ENCODE measurements around the gene OR8G5.

The OR8G5 gene

DNA sequence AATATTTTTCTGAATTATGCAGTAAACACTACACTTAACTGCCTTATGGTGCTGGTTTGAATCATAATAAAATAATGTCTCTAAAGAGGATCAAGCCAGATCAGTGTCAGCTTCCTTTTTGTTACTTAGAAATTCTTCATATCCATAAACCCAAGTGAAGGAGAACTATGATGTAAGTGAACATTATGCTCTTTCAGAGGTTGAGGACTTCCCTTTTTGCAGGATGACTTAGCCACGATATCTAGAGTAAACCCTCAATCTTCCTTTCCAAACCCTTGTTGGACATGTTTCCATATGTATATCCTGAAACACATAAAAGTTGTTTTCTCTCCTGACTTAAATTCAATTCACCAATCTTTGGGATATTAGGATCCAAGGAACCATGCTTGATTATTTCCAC is 38.5 kb downstream of the OR8G5 start:
- Histone ChIP-seq H3K4me3 (ENCODE audit: low read depth, low read length) (no peak overlapping the region), H3K79me2 (ENCODE audit: control insufficient read depth, insufficient read depth, low read length, unreplicated experiment) (no peaks in the 10 kb centered on the region), H3K27ac (ENCODE audit: low read depth, low read length) (no peak overlapping the region), H3K4me1 (ENCODE audit: control insufficient read depth, insufficient read depth, low read length, unreplicated experiment) (peaks cover 5% of the 10 kb centered on the region), H3K36me3 (ENCODE audit: insufficient read depth, low read length) (no peaks in the 10 kb centered on the region), H2AFZ (ENCODE audit: low read length, unreplicated experiment) (no peak overlapping the region), H3K27me3 (ENCODE audit: insufficient read depth, low read length) (no peaks in the 10 kb centered on the region)

DNA sequence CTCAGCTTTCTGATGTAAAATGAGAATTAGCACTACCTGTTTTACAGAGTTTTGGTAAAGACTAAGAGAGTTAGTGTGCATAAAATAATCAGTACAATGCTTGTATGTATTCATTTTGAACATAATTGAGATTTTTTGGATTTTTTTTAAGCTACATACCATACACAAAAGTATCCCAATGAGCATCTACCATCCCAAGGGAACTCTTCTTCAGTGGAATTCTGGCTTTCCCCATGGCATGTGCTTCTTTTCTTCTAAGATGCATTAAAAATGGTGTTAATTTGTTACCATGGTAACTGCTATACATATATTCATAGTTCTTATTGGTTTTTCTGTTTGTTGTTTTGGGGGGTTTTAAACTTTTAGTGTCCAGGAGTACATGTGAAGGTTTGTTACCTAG is 39.8 kb downstream of the OR8G5 start:
- Histone ChIP-seq H3K4me3 (ENCODE audit: low read depth, low read length) (no peak overlapping the region), H2AFZ (ENCODE audit: low read length, unreplicated experiment) (no peak overlapping the region), H3K36me3 (ENCODE audit: insufficient read depth, low read length) (no peaks in the 10 kb centered on the region), H3K27me3 (ENCODE audit: insufficient read depth, low read length) (no peaks in the 10 kb centered on the region), H3K27ac (ENCODE audit: low read depth, low read length) (no peak overlapping the region), H3K79me2 (ENCODE audit: control insufficient read depth, insufficient read depth, low read length, unreplicated experiment) (no peaks in the 10 kb centered on the region), H3K4me1 (ENCODE audit: control insufficient read depth, insufficient read depth, low read length, unreplicated experiment) (peaks cover 5% of the 10 kb centered on the region)

DNA sequence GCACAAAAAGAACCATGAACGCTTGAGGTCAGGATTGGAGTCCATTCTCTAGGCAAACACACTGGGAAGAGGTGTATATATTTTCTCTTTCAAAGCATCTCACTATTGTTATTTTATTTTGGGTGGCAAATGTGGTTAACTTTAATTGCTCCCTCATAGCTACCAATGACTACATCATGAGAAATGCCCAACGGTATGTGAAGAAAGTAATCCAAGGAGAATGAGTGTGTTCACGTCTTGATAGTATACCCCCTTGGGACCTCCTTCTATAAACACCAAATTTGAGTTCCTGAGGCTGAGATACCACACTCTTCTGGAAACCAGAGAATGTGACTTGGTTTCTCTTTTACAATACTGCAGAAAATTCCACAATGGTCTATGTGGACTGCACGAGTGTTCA is 41.7 kb downstream of the OR8G5 start:
- Histone ChIP-seq H3K4me1 (ENCODE audit: control insufficient read depth, insufficient read depth, low read length, unreplicated experiment) (peaks cover 19% of the 10 kb centered on the region), H3K27ac (ENCODE audit: low read depth, low read length) (peak overlapping the region; percentile 35), H3K79me2 (ENCODE audit: control insufficient read depth, insufficient read depth, low read length, unreplicated experiment) (no peaks in the 10 kb centered on the region), H2AFZ (ENCODE audit: low read length, unreplicated experiment) (no peak overlapping the region), H3K27me3 (ENCODE audit: insufficient read depth, low read length) (no peaks in the 10 kb centered on the region), H3K4me3 (ENCODE audit: low read depth, low read length) (peak overlapping the region; percentile 45; the same call in 1 of the 2 replicates), H3K36me3 (ENCODE audit: insufficient read depth, low read length) (no peaks in the 10 kb centered on the region)

DNA sequence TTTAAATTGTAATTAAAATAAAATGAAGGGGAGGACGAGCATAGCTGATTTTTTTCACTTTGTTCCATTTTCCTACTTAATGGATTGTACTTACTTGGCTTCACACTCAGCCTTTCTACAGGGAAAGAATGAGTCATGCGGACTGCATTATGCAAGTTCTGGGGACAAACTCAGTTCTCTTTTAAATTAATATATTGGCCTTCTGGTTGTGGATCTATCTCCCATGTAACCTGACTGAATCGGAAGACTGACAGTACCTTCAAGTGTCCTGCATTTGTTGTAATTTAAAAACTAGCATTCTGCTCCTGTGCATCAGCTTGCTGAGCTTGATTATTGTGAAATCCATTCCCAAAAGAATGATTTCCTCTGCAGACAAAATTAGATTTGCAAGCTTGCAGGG is 45.4 kb downstream of the OR8G5 start:
- H3K27me3 ChIP-seq (ENCODE audit: insufficient read depth, low read length) = no peaks in the 10 kb centered on the region
- no peaks in the 10 kb centered on the region for H3K79me2 ChIP-seq (ENCODE audit: control insufficient read depth, insufficient read depth, low read length, unreplicated experiment)
- H3K27ac ChIP-seq (ENCODE audit: low read depth, low read length) = peak overlapping the region; percentile 52
- H3K4me1 ChIP-seq (ENCODE audit: control insufficient read depth, insufficient read depth, low read length, unreplicated experiment) = peaks cover 22% of the 10 kb centered on the region
- no peaks in the 10 kb centered on the region for H3K36me3 ChIP-seq (ENCODE audit: insufficient read depth, low read length)
- H2AFZ ChIP-seq (ENCODE audit: low read length, unreplicated experiment) = no peak overlapping the region
- H3K4me3 ChIP-seq (ENCODE audit: low read depth, low read length) = no peak overlapping the region

DNA sequence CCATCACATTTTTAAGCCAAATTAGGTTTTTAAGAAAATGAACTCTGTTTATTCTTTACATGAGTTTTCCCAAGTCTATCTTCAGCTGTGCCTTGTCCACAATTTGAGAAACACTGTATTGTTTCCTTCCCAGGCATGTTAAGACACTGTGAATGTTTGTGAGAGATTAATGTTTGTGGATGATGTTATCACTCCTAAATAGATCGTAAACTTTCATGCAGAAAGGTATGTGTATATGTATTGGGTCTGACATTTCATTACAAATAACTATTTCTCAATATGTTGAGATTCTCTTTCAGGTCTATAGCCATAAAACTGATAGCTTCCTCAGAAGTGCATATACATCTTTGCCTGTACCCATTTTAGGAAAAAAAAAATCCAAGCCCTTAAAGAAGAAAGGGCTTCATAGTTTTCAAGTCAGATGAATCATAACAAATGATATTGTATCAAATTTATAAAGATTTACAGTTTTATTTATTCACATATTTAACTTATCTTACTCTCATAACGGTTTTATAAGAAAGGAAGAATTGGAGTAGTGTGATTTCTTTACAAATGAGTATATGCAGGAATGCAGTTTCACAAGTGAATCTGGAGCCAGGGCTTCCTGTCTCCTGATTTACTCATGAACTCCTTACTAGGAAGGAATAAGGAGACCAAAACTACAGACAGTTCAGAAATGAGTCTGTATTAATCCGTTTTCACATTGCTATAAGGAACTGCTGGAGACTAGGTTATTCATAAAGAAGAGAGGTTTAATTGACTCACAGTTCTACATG is 46.4 kb downstream of the OR8G5 start:
- peak overlapping the region; percentile 52 for H3K27ac ChIP-seq (ENCODE audit: low read depth, low read length)
- no peaks in the 10 kb centered on the region for H3K79me2 ChIP-seq (ENCODE audit: control insufficient read depth, insufficient read depth, low read length, unreplicated experiment)
- H3K36me3 ChIP-seq (ENCODE audit: insufficient read depth, low read length) = no peaks in the 10 kb centered on the region
- no peak overlapping the region for H3K4me3 ChIP-seq (ENCODE audit: low read depth, low read length)
- peak overlapping the region; percentile 38 for H2AFZ ChIP-seq (ENCODE audit: low read length, unreplicated experiment)
- no peaks in the 10 kb centered on the region for H3K27me3 ChIP-seq (ENCODE audit: insufficient read depth, low read length)
- H3K4me1 ChIP-seq (ENCODE audit: control insufficient read depth, insufficient read depth, low read length, unreplicated experiment) = peaks cover 22% of the 10 kb centered on the region

DNA sequence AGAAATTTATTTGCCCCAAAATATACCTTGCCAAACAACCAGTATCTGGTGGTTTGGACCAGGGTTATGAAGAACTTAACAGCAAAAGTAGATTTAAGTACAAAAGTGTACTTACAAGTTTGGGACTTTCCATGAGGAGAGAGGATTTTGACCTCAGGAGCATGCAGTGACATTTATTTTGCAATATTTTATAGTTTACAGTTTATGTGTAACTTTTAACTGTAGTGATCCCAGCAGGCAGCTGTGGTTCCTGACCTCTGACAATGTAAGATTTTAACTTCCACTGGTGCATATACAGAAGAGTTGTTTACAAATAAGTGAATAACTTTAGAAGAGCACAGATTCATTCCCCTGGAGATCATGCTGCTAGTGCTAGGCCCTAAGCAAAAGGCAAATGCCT is 50.9 kb downstream of the OR8G5 start:
- H2AFZ ChIP-seq (ENCODE audit: low read length, unreplicated experiment) = no peak overlapping the region
- H3K79me2 ChIP-seq (ENCODE audit: control insufficient read depth, insufficient read depth, low read length, unreplicated experiment) = no peaks in the 10 kb centered on the region
- no peaks in the 10 kb centered on the region for H3K27me3 ChIP-seq (ENCODE audit: insufficient read depth, low read length)
- H3K27ac ChIP-seq (ENCODE audit: low read depth, low read length) = no peak overlapping the region
- no peak overlapping the region for H3K4me3 ChIP-seq (ENCODE audit: low read depth, low read length)
- H3K4me1 ChIP-seq (ENCODE audit: control insufficient read depth, insufficient read depth, low read length, unreplicated experiment) = peaks cover 20% of the 10 kb centered on the region
- H3K36me3 ChIP-seq (ENCODE audit: insufficient read depth, low read length) = no peaks in the 10 kb centered on the region

DNA sequence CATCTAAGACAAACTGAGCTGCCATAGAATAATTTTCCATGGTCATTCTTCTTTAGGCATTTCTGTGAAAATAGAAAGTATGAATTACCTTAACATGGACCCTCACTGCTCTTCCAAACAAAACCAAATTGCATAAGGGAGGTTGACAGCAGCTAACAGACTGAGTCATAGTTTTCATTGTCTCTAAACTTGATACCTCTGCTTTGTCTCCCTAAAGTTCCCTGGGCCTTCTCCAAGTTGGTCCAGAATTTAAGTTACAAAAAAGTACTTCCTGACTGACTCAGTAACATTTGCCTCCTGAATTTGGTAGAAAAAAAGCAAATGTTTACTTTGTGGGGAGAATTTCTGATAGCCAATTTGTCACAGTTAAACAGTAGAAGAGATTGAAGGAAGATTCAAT is 54.5 kb downstream of the OR8G5 start:
- Histone ChIP-seq H3K4me1 (ENCODE audit: control insufficient read depth, insufficient read depth, low read length, unreplicated experiment) (peaks cover 12% of the 10 kb centered on the region), H2AFZ (ENCODE audit: low read length, unreplicated experiment) (peak overlapping the region; percentile 3), H3K4me3 (ENCODE audit: low read depth, low read length) (no peak overlapping the region), H3K79me2 (ENCODE audit: control insufficient read depth, insufficient read depth, low read length, unreplicated experiment) (no peaks in the 10 kb centered on the region), H3K27ac (ENCODE audit: low read depth, low read length) (peak overlapping the region; percentile 11; the same call in 1 of the 2 replicates), H3K36me3 (ENCODE audit: insufficient read depth, low read length) (no peaks in the 10 kb centered on the region), H3K27me3 (ENCODE audit: insufficient read depth, low read length) (no peaks in the 10 kb centered on the region)

DNA sequence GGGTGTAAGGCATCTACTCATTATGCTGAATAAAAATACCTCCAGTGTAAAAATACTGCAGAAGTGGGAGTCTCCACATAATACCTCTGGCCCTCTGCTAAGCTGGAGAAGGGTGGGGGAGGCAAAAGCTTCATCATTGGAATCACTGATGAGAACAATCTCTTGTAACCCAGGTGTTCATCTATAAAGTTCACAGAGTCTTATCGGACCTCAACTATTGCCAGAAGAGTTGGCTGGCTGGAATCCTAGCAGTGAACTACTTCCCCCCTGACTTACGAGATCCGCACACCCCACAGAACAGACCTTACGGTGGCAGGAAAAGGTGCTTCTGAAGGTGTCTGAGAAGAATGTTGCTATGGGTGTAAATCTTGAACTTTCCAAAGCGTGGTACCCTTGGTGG is 55.1 kb downstream of the OR8G5 start:
- Histone ChIP-seq H3K4me1 (ENCODE audit: control insufficient read depth, insufficient read depth, low read length, unreplicated experiment) (peaks cover 12% of the 10 kb centered on the region), H3K79me2 (ENCODE audit: control insufficient read depth, insufficient read depth, low read length, unreplicated experiment) (no peaks in the 10 kb centered on the region), H3K4me3 (ENCODE audit: low read depth, low read length) (no peak overlapping the region), H3K36me3 (ENCODE audit: insufficient read depth, low read length) (no peaks in the 10 kb centered on the region), H2AFZ (ENCODE audit: low read length, unreplicated experiment) (no peak overlapping the region), H3K27ac (ENCODE audit: low read depth, low read length) (peak overlapping the region; percentile 11; the same call in 1 of the 2 replicates), H3K27me3 (ENCODE audit: insufficient read depth, low read length) (no peaks in the 10 kb centered on the region)

DNA sequence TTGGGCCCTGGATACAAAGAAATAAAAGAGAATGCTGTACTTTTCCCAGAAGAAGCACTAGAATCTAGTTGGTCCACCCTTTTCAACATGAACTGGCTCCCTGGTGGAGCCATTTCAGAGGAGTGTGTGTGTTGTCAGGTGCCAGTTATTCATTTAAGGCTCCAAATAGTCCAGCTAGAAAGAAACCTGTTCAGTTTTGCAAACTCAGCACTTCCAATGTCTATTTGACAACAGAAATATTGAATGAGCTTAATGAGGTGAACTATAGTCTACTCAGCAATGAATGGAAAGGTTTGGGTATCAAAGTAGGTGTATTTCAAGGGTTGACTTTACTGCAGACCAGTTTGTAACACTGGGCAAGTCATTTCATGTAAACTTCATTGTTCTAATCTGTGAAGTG is 55.5 kb downstream of the OR8G5 start:
- H3K36me3 ChIP-seq (ENCODE audit: insufficient read depth, low read length) = no peaks in the 10 kb centered on the region
- H3K4me3 ChIP-seq (ENCODE audit: low read depth, low read length) = no peak overlapping the region
- no peak overlapping the region for H3K27ac ChIP-seq (ENCODE audit: low read depth, low read length)
- peaks cover 12% of the 10 kb centered on the region for H3K4me1 ChIP-seq (ENCODE audit: control insufficient read depth, insufficient read depth, low read length, unreplicated experiment)
- no peak overlapping the region for H2AFZ ChIP-seq (ENCODE audit: low read length, unreplicated experiment)
- H3K27me3 ChIP-seq (ENCODE audit: insufficient read depth, low read length) = no peaks in the 10 kb centered on the region
- no peaks in the 10 kb centered on the region for H3K79me2 ChIP-seq (ENCODE audit: control insufficient read depth, insufficient read depth, low read length, unreplicated experiment)

DNA sequence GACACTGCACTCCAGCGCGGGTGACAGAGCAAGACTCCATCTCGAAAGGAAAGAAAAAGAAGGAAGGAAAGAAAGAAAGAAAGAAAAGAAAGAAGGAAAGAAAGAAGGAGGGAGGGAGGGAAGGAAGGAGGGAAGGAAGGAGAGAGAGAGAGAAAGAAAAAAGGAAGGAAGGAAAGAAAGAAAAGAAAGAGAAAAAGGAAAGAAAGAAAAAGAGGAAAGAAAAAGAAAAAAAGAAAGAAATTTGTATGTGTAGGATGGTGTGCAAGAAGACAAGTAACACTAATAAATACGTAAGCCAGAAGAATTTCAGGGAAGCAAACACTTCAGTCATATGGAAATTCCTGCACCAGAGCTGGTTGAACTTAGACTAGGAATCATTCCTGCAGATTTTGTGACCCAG is 57.0 kb downstream of the OR8G5 start:
- Histone ChIP-seq H3K79me2 (ENCODE audit: control insufficient read depth, insufficient read depth, low read length, unreplicated experiment) (no peaks in the 10 kb centered on the region), H3K4me1 (ENCODE audit: control insufficient read depth, insufficient read depth, low read length, unreplicated experiment) (peaks cover 12% of the 10 kb centered on the region), H3K36me3 (ENCODE audit: insufficient read depth, low read length) (no peaks in the 10 kb centered on the region), H3K27me3 (ENCODE audit: insufficient read depth, low read length) (no peaks in the 10 kb centered on the region), H3K27ac (ENCODE audit: low read depth, low read length) (no peak overlapping the region), H3K4me3 (ENCODE audit: low read depth, low read length) (no peak overlapping the region), H2AFZ (ENCODE audit: low read length, unreplicated experiment) (no peak overlapping the region)

DNA sequence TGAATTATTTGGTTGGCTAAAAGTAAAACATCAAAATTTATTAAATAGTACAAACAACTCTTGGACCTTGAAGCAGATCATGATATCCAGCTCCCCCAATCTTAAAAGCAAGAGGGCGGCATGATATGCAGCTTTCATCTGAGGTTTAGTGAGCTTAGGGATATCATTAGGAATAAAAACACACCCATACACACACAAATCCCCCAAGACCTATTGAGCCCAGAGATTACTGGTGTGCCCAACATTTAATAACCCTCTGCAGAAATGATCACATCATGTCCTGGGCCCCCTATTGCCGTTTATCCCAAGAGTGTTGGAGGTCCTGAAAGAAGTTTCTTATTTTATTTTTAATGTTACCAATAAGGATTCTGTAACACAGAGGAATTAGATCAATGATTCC is 57.7 kb downstream of the OR8G5 start, which contains the start of gene OR8D1:
Gene OR8D1, minus strand, starts transcription at position 101 of the 400 bp plus-strand sequence. CDS start 3,183 bp downstream, outside the sequence.
- Histone ChIP-seq H3K4me3 (ENCODE audit: low read depth, low read length) (no peak within 1 kb of the TSS), H3K36me3 (ENCODE audit: insufficient read depth, low read length) (no peaks in the 10 kb centered on the region)

More for the DNA sequence above, 57.7 kb downstream of the OR8G5 start, which contains the start of gene OR8D1:
- Histone ChIP-seq H3K27ac (ENCODE audit: low read depth, low read length) (peak within 1 kb of the TSS; percentile 16; the same call in 1 of the 2 replicates), H2AFZ (ENCODE audit: low read length, unreplicated experiment) (no peak within 1 kb of the TSS), H3K27me3 (ENCODE audit: insufficient read depth, low read length) (no peaks in the 10 kb centered on the region), H3K79me2 (ENCODE audit: control insufficient read depth, insufficient read depth, low read length, unreplicated experiment) (no peaks in the 10 kb centered on the region), H3K4me1 (ENCODE audit: control insufficient read depth, insufficient read depth, low read length, unreplicated experiment) (peaks cover 12% of the 10 kb centered on the region)
